Measurements from ENCODE around the gene MYL11. TPM values are rescaled to one million over a fixed set of nuclear protein-coding genes. Genes with fewer than 3 reads are reported as not detected.

The MYL11 gene
- polyA plus RNA-seq, 1 donor (not counting 4 experiments of a cell fraction or from before 2014, with no cell fraction given) = not detected

DNA sequence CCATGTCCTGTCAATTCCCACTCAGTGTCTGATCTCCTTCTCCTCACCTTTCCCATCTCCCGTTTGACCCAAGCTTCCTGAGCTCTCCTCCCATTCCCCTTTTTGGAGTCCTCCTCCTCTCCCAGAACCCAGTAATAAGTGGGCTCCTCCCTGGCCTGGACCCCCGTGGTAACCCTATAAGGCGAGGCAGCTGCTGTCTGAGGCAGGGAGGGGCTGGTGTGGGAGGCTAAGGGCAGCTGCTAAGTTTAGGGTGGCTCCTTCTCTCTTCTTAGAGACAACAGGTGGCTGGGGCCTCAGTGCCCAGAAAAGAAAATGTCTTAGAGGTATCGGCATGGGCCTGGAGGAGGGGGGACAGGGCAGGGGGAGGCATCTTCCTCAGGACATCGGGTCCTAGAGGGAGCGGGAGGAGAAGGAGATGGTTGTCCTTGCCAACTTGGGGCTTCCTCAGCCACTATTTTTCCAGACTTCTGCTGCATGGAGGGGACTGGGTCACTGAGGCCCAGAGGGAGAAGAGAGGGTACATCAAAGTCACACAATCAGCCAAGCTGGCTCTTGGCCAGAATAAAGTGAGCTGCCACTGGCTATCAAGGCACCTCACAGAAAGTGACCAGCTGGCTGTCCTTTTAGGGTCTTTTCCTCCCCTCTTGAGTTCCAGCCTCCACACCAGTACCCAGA, 2.4 kb upstream of the MYL11 start:
- peaks cover 12% of the 10 kb centered on the region for H4K20me1 ChIP-seq (ENCODE audit: control insufficient read depth, extremely low read depth, insufficient read depth, low read length)
- DNase-seq (ENCODE audit: low read depth, low spot score) (no peak), FAIRE-seq (no peak)
- dilution Hi-C loops (cut with MboI; ENCODE audit: extremely low pct_ligation_motif_present, low sequenced_read_pairs) = no loop called here
- H3K4me1 ChIP-seq (ENCODE audit: control insufficient read depth, extremely low read depth, insufficient read depth, low read length) = peaks cover 23% of the 10 kb centered on the region
- no peak overlapping the region for H3K4me3 ChIP-seq (ENCODE audit: control insufficient read depth in 2 of 3, extremely low read depth in 1 of 3, insufficient read depth in 2 of 3, low read depth in 1 of 3, low read length in 3 of 3)
- H2AFZ ChIP-seq (ENCODE audit: control insufficient read depth, low read length) = peak overlapping the region; percentile 78
- TF ChIP-seq EZH2 (IDR thresholded peaks at IDR 0.05; ENCODE audit: low read length) = no peak
- TF ChIP-seq, protein P1, sequence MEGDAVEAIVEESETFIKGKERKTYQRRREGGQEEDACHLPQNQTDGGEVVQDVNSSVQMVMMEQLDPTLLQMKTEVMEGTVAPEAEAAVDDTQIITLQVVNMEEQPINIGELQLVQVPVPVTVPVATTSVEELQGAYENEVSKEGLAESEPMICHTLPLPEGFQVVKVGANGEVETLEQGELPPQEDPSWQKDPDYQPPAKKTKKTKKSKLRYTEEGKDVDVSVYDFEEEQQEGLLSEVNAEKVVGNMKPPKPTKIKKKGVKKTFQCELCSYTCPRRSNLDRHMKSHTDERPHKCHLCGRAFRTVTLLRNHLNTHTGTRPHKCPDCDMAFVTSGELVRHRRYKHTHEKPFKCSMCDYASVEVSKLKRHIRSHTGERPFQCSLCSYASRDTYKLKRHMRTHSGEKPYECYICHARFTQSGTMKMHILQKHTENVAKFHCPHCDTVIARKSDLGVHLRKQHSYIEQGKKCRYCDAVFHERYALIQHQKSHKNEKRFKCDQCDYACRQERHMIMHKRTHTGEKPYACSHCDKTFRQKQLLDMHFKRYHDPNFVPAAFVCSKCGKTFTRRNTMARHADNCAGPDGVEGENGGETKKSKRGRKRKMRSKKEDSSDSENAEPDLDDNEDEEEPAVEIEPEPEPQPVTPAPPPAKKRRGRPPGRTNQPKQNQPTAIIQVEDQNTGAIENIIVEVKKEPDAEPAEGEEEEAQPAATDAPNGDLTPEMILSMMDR (optimal IDR thresholded peaks at IDR 0.05 in 1 of 3, IDR thresholded peaks at IDR 0.05 in 1 of 3, conservative IDR thresholded peaks at IDR 0.05 in 1 of 3; ENCODE audit: extremely low read depth in 1 of 3, insufficient read depth in 2 of 3, low read length in 3 of 3) = no peak
- no peak overlapping the region for H3K4me2 ChIP-seq (ENCODE audit: control insufficient read depth, extremely low read depth, insufficient read depth, low read depth, low read length)
- no peak overlapping the region for H3K9ac ChIP-seq (ENCODE audit: control insufficient read depth, extremely low read depth, insufficient read depth, low read length)
- H3K27ac ChIP-seq (ENCODE audit: control insufficient read depth, insufficient read depth, low read length) = no peak overlapping the region
- peaks cover 30% of the 10 kb centered on the region for H3K79me2 ChIP-seq (ENCODE audit: control insufficient read depth, insufficient read depth, low read length)
- H3K9me3 ChIP-seq (ENCODE audit: control insufficient read depth, low read depth, low read length) = no peaks in the 10 kb centered on the region
- no peaks in the 10 kb centered on the region for H3K27me3 ChIP-seq (ENCODE audit: control insufficient read depth, extremely low read depth, insufficient read depth, low read length)
- H3K36me3 ChIP-seq (ENCODE audit: control insufficient read depth in 2 of 2, extremely low read depth in 1 of 2, insufficient read depth in 2 of 2, low read length in 2 of 2) = peaks cover 0 to 2% of the 10 kb centered on the region in 2 experiments
- H3K9me1 ChIP-seq (ENCODE audit: control insufficient read depth, extremely low read depth, insufficient read depth, low read length) = peaks cover 3% of the 10 kb centered on the region

DNA sequence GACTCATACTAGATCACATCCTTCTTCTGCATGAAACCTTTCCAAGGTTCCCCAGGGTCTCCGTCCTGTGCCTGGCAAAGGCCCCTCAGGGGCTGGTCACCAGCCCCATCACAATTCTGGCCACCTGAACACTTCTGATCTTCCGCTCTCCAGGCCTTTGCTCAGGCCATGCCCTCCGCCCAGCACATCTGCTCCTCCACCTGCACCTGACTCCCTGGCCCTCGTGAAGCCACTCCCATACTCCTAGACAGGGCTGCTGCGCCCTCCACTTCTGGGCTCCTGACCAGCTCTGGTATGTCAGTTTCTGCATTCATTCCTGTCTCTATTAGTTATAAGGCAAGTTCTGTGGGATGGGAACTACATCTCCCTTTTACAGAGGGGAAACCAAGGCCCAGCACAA, 1.9 kb upstream of the MYL11 start:
- Histone ChIP-seq H3K27ac (ENCODE audit: control insufficient read depth, insufficient read depth, low read length) (no peak overlapping the region), H3K4me2 (ENCODE audit: control insufficient read depth, extremely low read depth, insufficient read depth, low read depth, low read length) (no peak overlapping the region), H4K20me1 (ENCODE audit: control insufficient read depth, extremely low read depth, insufficient read depth, low read length) (peaks cover 7% of the 10 kb centered on the region), H2AFZ (ENCODE audit: control insufficient read depth, low read length) (no peak overlapping the region), H3K9me3 (ENCODE audit: control insufficient read depth, low read depth, low read length) (no peaks in the 10 kb centered on the region), H3K9me1 (ENCODE audit: control insufficient read depth, extremely low read depth, insufficient read depth, low read length) (peaks cover under 1% of the 10 kb centered on the region), H3K4me1 (ENCODE audit: control insufficient read depth, extremely low read depth, insufficient read depth, low read length) (peaks cover 20% of the 10 kb centered on the region), H3K79me2 (ENCODE audit: control insufficient read depth, insufficient read depth, low read length) (peaks cover 24% of the 10 kb centered on the region), H3K36me3 (ENCODE audit: control insufficient read depth in 2 of 2, extremely low read depth in 1 of 2, insufficient read depth in 2 of 2, low read length in 2 of 2) (peaks cover 0 to 2% of the 10 kb centered on the region in 2 experiments), H3K9ac (ENCODE audit: control insufficient read depth, extremely low read depth, insufficient read depth, low read length) (no peak overlapping the region), H3K27me3 (ENCODE audit: control insufficient read depth, extremely low read depth, insufficient read depth, low read length) (no peaks in the 10 kb centered on the region), H3K4me3 (ENCODE audit: control insufficient read depth in 2 of 3, extremely low read depth in 1 of 3, insufficient read depth in 2 of 3, low read depth in 1 of 3, low read length in 3 of 3) (no peak overlapping the region)
- TF ChIP-seq, protein P1 (optimal IDR thresholded peaks at IDR 0.05 in 1 of 3, IDR thresholded peaks at IDR 0.05 in 1 of 3, conservative IDR thresholded peaks at IDR 0.05 in 1 of 3; ENCODE audit: extremely low read depth in 1 of 3, insufficient read depth in 2 of 3, low read length in 3 of 3) = no peak
- no peak for TF ChIP-seq EZH2 (IDR thresholded peaks at IDR 0.05; ENCODE audit: low read length)
- FAIRE-seq (no peak), DNase-seq (ENCODE audit: low read depth, low spot score) (no peak)
- dilution Hi-C loops (cut with MboI; ENCODE audit: extremely low pct_ligation_motif_present, low sequenced_read_pairs) = no loop called here
